SK-N-SH (cell line): ENCODE measurements around the gene TMEM92. TPM values are rescaled to one million over a fixed set of nuclear protein-coding genes. Genes with fewer than 3 reads are reported as not detected.

Experiments used
- CTCF ChIA-PET: fragments of 300-600, 350-600 bp; formaldehyde crosslinking; extraction: SDS; loops from one replicate; lab custom pipeline; 2021; lab: Yijun Ruan, JAX
- POLR2A ChIA-PET: fragments of 350-600 bp; sonication (Branson Sonifier 250); formaldehyde crosslinking; extraction: SDS; loops from one replicate; lab custom pipeline; 2020; ENCODE audit warnings: antibody characterized with exemption, inconsistent platforms; lab: Yijun Ruan, JAX
- DNase-seq: peaks from one replicate; pipeline ENCODE4 v3.0.0; 2012
- H2AFZ ChIP-seq: fragments of 200-600 bp; sonication (generic); 2 replicates; pipeline ENCODE4 v1.8.1; 2016; ENCODE audit warnings: antibody characterized with exemption, mild to moderate bottlenecking, low read depth
- H3F3A ChIP-seq: fragments of 200-600 bp; sonication (generic); replicated peaks from 2 replicates; pipeline ENCODE3; 2016; ENCODE audit warnings: antibody characterized with exemption, mild to moderate bottlenecking; ENCODE audit not compliant: insufficient read depth
- H3K27ac ChIP-seq, 2 experiments: fragments of 200-500 bp in 1 of 2; fragments of 200-600 bp in 1 of 2; sonication (Bioruptor generic) in 1 of 2; sonication (generic), shearing (Covaris generic) in 1 of 2; 2 replicates each; pipeline versions ENCODE4 v1.5.1 to v1.6.1; 2014 to 2016; ENCODE audit warnings: low read depth in 2 of 2, inconsistent platforms in 1 of 2, low read length in 1 of 2, mild to moderate bottlenecking in 1 of 2, mixed read lengths in 1 of 2
- H3K27me3 ChIP-seq: fragments of 200-600 bp; sonication (generic), shearing (Covaris generic); 2 replicates; pipeline ENCODE4 v1.6.1; 2016; ENCODE audit warnings: mixed run types; ENCODE audit not compliant: insufficient read depth
- H3K36me3 ChIP-seq, 2 experiments: fragments of 200-500 bp in 1 of 2; fragments of 200-600 bp in 1 of 2; sonication (Bioruptor generic) in 1 of 2; sonication (generic) in 1 of 2; replicated peaks in 1 of 2; 2 replicates each; pipeline versions ENCODE3 to v1.5.1; 2014 to 2016; ENCODE audit warnings: low read length in 1 of 2, mild to moderate bottlenecking in 1 of 2; ENCODE audit not compliant: insufficient read depth in 2 of 2, control insufficient read depth in 1 of 2
- H3K4me1 ChIP-seq, 2 experiments: fragments of 200-500 bp in 1 of 2; fragments of 200-600 bp in 1 of 2; sonication (Bioruptor generic) in 1 of 2; sonication (generic), shearing (Covaris generic) in 1 of 2; 2 replicates each; pipeline versions ENCODE4 v1.5.1 to v1.6.1; 2014 to 2016; ENCODE audit warnings: low read depth in 1 of 2, low read length in 1 of 2, mixed run types in 1 of 2; ENCODE audit not compliant: insufficient read depth in 2 of 2, control insufficient read depth in 1 of 2
- H3K4me2 ChIP-seq: fragments of 200-600 bp; sonication (generic), shearing (Covaris generic); 2 replicates; pipeline ENCODE4 v1.6.1; 2017; ENCODE audit warnings: mixed run types
- H3K4me3 ChIP-seq, 2 experiments: fragments of 200-500 bp in 1 of 2; fragments of 200-600 bp in 1 of 2; sonication (Bioruptor generic) in 1 of 2; sonication (generic), shearing (Covaris generic) in 1 of 2; 2 replicates each; pipeline versions ENCODE4 v1.5.1 to v1.8.1; 2014 to 2016; ENCODE audit warnings: low read depth in 2 of 2, inconsistent platforms in 1 of 2, low read length in 1 of 2, mild to moderate bottlenecking in 1 of 2, mixed read lengths in 1 of 2, moderate library complexity in 1 of 2
- H3K79me2 ChIP-seq: fragments of 200-600 bp; sonication (generic); 2 replicates; pipeline ENCODE4 v1.8.1; 2017; ENCODE audit warnings: mild to moderate bottlenecking; ENCODE audit not compliant: insufficient read depth
- H3K9ac ChIP-seq: fragments of 200-600 bp; sonication (generic); 2 replicates; pipeline ENCODE4 v1.6.1; 2017; ENCODE audit warnings: mixed run types
- H3K9me2 ChIP-seq: fragments of 200-600 bp; sonication (generic); 2 replicates; pipeline ENCODE4 v1.6.1; 2017; ENCODE audit warnings: mixed run types
- H3K9me3 ChIP-seq: fragments of 200-600 bp; sonication (generic); 2 replicates; pipeline ENCODE4 v1.6.1; 2017; ENCODE audit warnings: mixed run types, mild to moderate bottlenecking, moderate library complexity
- H4K20me1 ChIP-seq: fragments of 200-600 bp; sonication (generic); 2 replicates; pipeline ENCODE4 v1.6.1; 2017; ENCODE audit warnings: mild to moderate bottlenecking, mixed run types; ENCODE audit not compliant: insufficient read depth
- ELF1 ChIP-seq: IDR thresholded peaks from 2 replicates; pipeline ENCODE4 v1.4.0; 2012
- EZH2phosphoT487 ChIP-seq: fragments of 200-600 bp; sonication (generic); IDR thresholded peaks from 2 replicates; pipeline ENCODE4 v1.6.1; 2017; ENCODE audit warnings: low read depth, mixed run types, mild to moderate bottlenecking, antibody characterized with exemption, moderate library complexity, borderline replicate concordance
- FOSL2 ChIP-seq: IDR thresholded peaks from 2 replicates; pipeline ENCODE4 v1.4.0; 2012; ENCODE audit warnings: low read depth, mild to moderate bottlenecking, moderate library complexity, borderline replicate concordance
- MAX ChIP-seq: IDR thresholded peaks from 2 replicates; pipeline ENCODE4 v1.4.0; 2012; ENCODE audit warnings: low read depth
- MEF2A ChIP-seq: IDR thresholded peaks from 2 replicates; pipeline ENCODE4 v1.4.0; 2012; ENCODE audit warnings: low read depth, borderline replicate concordance
- MXI1 ChIP-seq: IDR thresholded peaks from 2 replicates; pipeline ENCODE4 v1.6.1; 2012; ENCODE audit warnings: mild to moderate bottlenecking, low read depth, low read length, improper control_type of control experiment
- NFIC ChIP-seq: IDR thresholded peaks from 2 replicates; pipeline ENCODE4 v1.4.0; 2012; ENCODE audit warnings: borderline replicate concordance
- POLR2AphosphoS5 ChIP-seq: IDR thresholded peaks from 2 replicates; pipeline ENCODE4 v1.6.1; 2012; ENCODE audit warnings: low read depth, low read length
- RFX5 ChIP-seq: IDR thresholded peaks from 2 replicates; pipeline ENCODE4 v1.6.1; 2012; ENCODE audit warnings: mild to moderate bottlenecking, improper control_type of control experiment, low read length
- RXRA ChIP-seq: IDR thresholded peaks from 2 replicates; pipeline ENCODE4 v1.4.0; 2012; ENCODE audit warnings: low read depth, mild to moderate bottlenecking, borderline replicate concordance
- SMC3 ChIP-seq: IDR thresholded peaks from 2 replicates; pipeline ENCODE4 v1.6.1; 2012; ENCODE audit warnings: low read depth, low read length, improper control_type of control experiment
- TCF12 ChIP-seq: IDR thresholded peaks from 2 replicates; pipeline ENCODE4 v1.4.0; 2012
- TEAD4 ChIP-seq: IDR thresholded peaks from 2 replicates; pipeline ENCODE4 v1.4.0; 2012; ENCODE audit warnings: mild to moderate bottlenecking, borderline replicate concordance; ENCODE audit not compliant: insufficient read depth
- USF1 ChIP-seq: IDR thresholded peaks from 2 replicates; pipeline ENCODE4 v1.4.0; 2012; ENCODE audit warnings: low read depth, borderline replicate concordance
- YY1 ChIP-seq: IDR thresholded peaks from 2 replicates; pipeline ENCODE4 v1.4.0; 2012; ENCODE audit warnings: low read depth, mild to moderate bottlenecking
- WGBS: methylation state at CpG from one replicate; pipeline ENCODE4 v1.1.6; 2017; ENCODE audit warnings: low lambda C conversion rate; 5-methylcytosine and 5-hydroxymethylcytosine counted together
- polyA plus RNA-seq, 3 experiments: library from polyadenylated mRNA; depleted of rRNA; stranded (reverse); fragments of >200 nt; gene quantifications; 2 replicates each; pipeline ENCODE4 v1.2.3, GENCODE V29; 2012
- TF ChIP-seq, protein P1 (sequence below): fragments of 200-600 bp; sonication (generic); IDR thresholded peaks from 2 replicates; pipeline ENCODE4 v1.6.1; 2017; ENCODE audit warnings: antibody characterized with exemption, mild to moderate bottlenecking, moderate library complexity
- TF ChIP-seq, protein P2 (sequence below): IDR thresholded peaks from 2 replicates; pipeline ENCODE4; 2012

Gene TMEM92
- polyA plus RNA-seq, 1 of the 3 experiments (the other 2 are of a cell fraction), result 0.46 TPM

DNA sequence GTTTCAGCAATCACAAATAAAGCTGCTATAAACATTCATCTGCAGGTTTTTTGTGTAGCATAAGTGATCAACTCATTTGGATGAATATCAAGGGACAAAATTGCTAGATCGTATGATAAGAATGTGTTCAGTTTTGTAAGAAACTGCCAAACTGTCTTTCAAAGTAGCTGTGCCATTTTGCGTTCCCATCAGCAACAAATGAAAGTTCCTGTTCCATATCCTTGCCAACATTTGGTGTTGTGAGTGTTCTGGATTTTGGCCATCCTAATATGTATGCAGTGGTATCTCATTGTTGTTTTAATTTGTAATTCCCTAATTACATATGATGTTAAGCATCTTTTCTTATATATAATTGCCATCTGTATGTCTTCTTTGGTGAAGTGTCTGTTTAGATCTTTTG, 36.4 kb upstream of the TMEM92 start:
- ChIA-PET POLR2A (no interaction called here), CTCF (interaction anchor here (1.2 to 2.2 kb wide), 4 partner anchors 36 to 143 kb away, joined by 3 to 6 read pairs (median 5); partner anchors contain the start of gene COL1A1)
- Histone ChIP-seq H3K9me2 (no peaks in the 10 kb centered on the region), H3K27ac (no peak overlapping the region), H3K36me3 (no peaks in the 10 kb centered on the region), H3K4me3 (no peak overlapping the region), H4K20me1 (no peaks in the 10 kb centered on the region), H3K4me2 (no peak overlapping the region), H3F3A (peaks cover 31% of the 10 kb centered on the region), H3K79me2 (no peaks in the 10 kb centered on the region), H3K9ac (no peak overlapping the region), H2AFZ (no peak overlapping the region), H3K27me3 (no peaks in the 10 kb centered on the region), H3K9me3 (peaks cover 33% of the 10 kb centered on the region), H3K4me1 (no peaks in the 10 kb centered on the region)
- no peak for DNase-seq
- whole genome bisulfite sequencing, result 67% methylated on average over 2 of the region's 2 CpGs
- TF ChIP-seq, protein P1, sequence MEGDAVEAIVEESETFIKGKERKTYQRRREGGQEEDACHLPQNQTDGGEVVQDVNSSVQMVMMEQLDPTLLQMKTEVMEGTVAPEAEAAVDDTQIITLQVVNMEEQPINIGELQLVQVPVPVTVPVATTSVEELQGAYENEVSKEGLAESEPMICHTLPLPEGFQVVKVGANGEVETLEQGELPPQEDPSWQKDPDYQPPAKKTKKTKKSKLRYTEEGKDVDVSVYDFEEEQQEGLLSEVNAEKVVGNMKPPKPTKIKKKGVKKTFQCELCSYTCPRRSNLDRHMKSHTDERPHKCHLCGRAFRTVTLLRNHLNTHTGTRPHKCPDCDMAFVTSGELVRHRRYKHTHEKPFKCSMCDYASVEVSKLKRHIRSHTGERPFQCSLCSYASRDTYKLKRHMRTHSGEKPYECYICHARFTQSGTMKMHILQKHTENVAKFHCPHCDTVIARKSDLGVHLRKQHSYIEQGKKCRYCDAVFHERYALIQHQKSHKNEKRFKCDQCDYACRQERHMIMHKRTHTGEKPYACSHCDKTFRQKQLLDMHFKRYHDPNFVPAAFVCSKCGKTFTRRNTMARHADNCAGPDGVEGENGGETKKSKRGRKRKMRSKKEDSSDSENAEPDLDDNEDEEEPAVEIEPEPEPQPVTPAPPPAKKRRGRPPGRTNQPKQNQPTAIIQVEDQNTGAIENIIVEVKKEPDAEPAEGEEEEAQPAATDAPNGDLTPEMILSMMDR, result no peak
- no peak for TF ChIP-seq EZH2phosphoT487
- no peak for TF ChIP-seq MAX
- TF ChIP-seq RFX5, result no peak
- TF ChIP-seq TEAD4, result no peak
- TF ChIP-seq SMC3, result no peak
- no peak for TF ChIP-seq FOSL2
- TF ChIP-seq MEF2A, result no peak
- no peak for TF ChIP-seq USF1
- no peak for TF ChIP-seq TCF12
- TF ChIP-seq, protein P2, sequence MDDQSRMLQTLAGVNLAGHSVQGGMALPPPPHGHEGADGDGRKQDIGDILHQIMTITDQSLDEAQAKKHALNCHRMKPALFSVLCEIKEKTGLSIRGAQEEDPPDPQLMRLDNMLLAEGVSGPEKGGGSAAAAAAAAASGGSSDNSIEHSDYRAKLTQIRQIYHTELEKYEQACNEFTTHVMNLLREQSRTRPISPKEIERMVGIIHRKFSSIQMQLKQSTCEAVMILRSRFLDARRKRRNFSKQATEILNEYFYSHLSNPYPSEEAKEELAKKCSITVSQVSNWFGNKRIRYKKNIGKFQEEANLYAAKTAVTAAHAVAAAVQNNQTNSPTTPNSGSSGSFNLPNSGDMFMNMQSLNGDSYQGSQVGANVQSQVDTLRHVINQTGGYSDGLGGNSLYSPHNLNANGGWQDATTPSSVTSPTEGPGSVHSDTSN, result no peak
- no peak for TF ChIP-seq ELF1
- TF ChIP-seq POLR2AphosphoS5, result no peak
- no peak for TF ChIP-seq MXI1
- no peak for TF ChIP-seq NFIC
- no peak for TF ChIP-seq YY1
- TF ChIP-seq RXRA, result no peak
